B cell (primary cell): ENCODE results near the gene PDGFC. TPM values are rescaled to one million over a fixed set of nuclear protein-coding genes. Genes with fewer than 3 reads are reported as not detected.

Experiments
- ATAC-seq: fragments of 200-7000 bp; cut with Tn5 transposase; one replicate; pipeline ENCODE4 v1.10.0; 2021; ENCODE audit warnings: low read depth, mild to moderate bottlenecking, moderate number of reproducible peaks, moderate library complexity
- CTCF ChIA-PET: fragments of 350-600 bp; sonication (Branson Sonifier 250); formaldehyde crosslinking; loops from one replicate; lab custom pipeline; 2021; ENCODE audit warnings: antibody characterized with exemption, inconsistent platforms; lab: Charles Lee
- POLR2A ChIA-PET: fragments of 350-600 bp; sonication (Branson Sonifier 250); formaldehyde crosslinking; loops from one replicate; lab custom pipeline; 2021; ENCODE audit warnings: antibody characterized with exemption; lab: Charles Lee
- DNase-seq: peaks from one replicate; pipeline ENCODE4 v3.0.0; 2013
- H2AFZ ChIP-seq: 2 replicates; pipeline ENCODE4 v1.6.1; 2012; ENCODE audit warnings: mild to moderate bottlenecking, low read depth, low read length; ENCODE audit not compliant: insufficient read depth, poor library complexity, severe bottlenecking
- H3K27ac ChIP-seq, 2 donors: 1 replicate in 1 of 2; 2 replicates in 1 of 2; pipeline ENCODE4 v1.5.1; 2012 to 2013; ENCODE audit warnings: low read length in 2 of 2, mild to moderate bottlenecking in 2 of 2, moderate library complexity in 1 of 2
- H3K27me3 ChIP-seq, 4 experiments: fragments of 200-600 bp in 1 of 4; sonication (generic) in 1 of 4; replicated peaks in 1 of 4; 1 replicate in 2 of 4; 2 replicates in 2 of 4; pipeline versions ENCODE4 v1.6.1 to v1.7.0; 2013 to 2016; ENCODE audit warnings: low read length in 3 of 4, mild to moderate bottlenecking in 2 of 4, mixed read lengths in 1 of 4, moderate library complexity in 1 of 4; ENCODE audit not compliant: insufficient read depth in 4 of 4, control insufficient read depth in 3 of 4; ENCODE audit errors: control extremely low read depth in 1 of 4
- H3K36me3 ChIP-seq, 2 experiments: replicated peaks in 1 of 2; 1 replicate in 1 of 2; 2 replicates in 1 of 2; pipeline versions ENCODE4 v1.6.1 to v1.7.1; 2013; ENCODE audit warnings: low read length in 1 of 2; ENCODE audit not compliant: insufficient read depth in 2 of 2, control insufficient read depth in 1 of 2; ENCODE audit errors: control extremely low read depth in 1 of 2, extremely low read depth in 1 of 2
- H3K4me1 ChIP-seq, 2 donors: fragments of 200-600 bp in 1 of 2; sonication (generic) in 1 of 2; 1 replicate in 1 of 2; 2 replicates in 1 of 2; pipeline versions ENCODE4 v1.5.1 to v1.6.1; 2013 to 2017; ENCODE audit warnings: low read length in 2 of 2; ENCODE audit not compliant: control insufficient read depth in 2 of 2, insufficient read depth in 2 of 2
- H3K4me2 ChIP-seq: replicated peaks from 2 replicates; pipeline ENCODE3; 2012; ENCODE audit warnings: mild to moderate bottlenecking, low read depth, low read length; ENCODE audit not compliant: poor library complexity, severe bottlenecking
- H3K4me3 ChIP-seq, 5 experiments: fragments of 200-600 bp in 1 of 5; sonication (generic) in 1 of 5; 1 replicate in 3 of 5; 2 replicates in 2 of 5; pipeline versions ENCODE4 v1.5.1 to v1.7.0; 2011 to 2016; ENCODE audit warnings: low read length in 4 of 5, mild to moderate bottlenecking in 4 of 5, low read depth in 2 of 5, control low read depth in 1 of 5, moderate library complexity in 1 of 5; ENCODE audit not compliant: insufficient read depth in 1 of 5; ENCODE audit errors: control extremely low read depth in 1 of 5, extremely low read depth in 1 of 5
- H3K79me2 ChIP-seq: fragments of 200-600 bp; sonication (generic); one replicate; pipeline ENCODE4 v1.6.0; 2016; ENCODE audit warnings: low read length; ENCODE audit not compliant: control insufficient read depth, insufficient read depth
- H3K9ac ChIP-seq: fragments of 200-600 bp; sonication (generic); 2 replicates; pipeline ENCODE4 v1.6.1; 2017; ENCODE audit warnings: mild to moderate bottlenecking, low read length, moderate library complexity
- H3K9me3 ChIP-seq, 3 donors: one replicate each; pipeline versions ENCODE4 v1.6.1 to v1.7.1; 2013; ENCODE audit warnings: low read length in 2 of 3; ENCODE audit not compliant: control insufficient read depth in 2 of 3, insufficient read depth in 1 of 3; ENCODE audit errors: control extremely low read depth in 1 of 3
- H4K20me1 ChIP-seq: 2 replicates; pipeline ENCODE4 v1.6.0; 2012; ENCODE audit warnings: mild to moderate bottlenecking, low read length; ENCODE audit not compliant: insufficient read depth, control insufficient read depth, poor library complexity, severe bottlenecking
- H3K27ac Mint-ChIP-seq: one replicate; pipeline ENCODE4 v1.8.0; 2021; ENCODE audit warnings: mixed read lengths
- H3K27me3 Mint-ChIP-seq: one replicate; pipeline ENCODE4 v1.8.0; 2021; ENCODE audit warnings: mixed read lengths
- H3K4me1 Mint-ChIP-seq: one replicate; pipeline ENCODE4 v1.8.0; 2021; ENCODE audit warnings: mixed read lengths
- H3K4me3 Mint-ChIP-seq: one replicate; pipeline ENCODE4 v1.8.0; 2021; ENCODE audit warnings: mixed read lengths
- H3K9me3 Mint-ChIP-seq: one replicate; pipeline ENCODE4 v1.8.0; 2022; ENCODE audit warnings: mixed read lengths; ENCODE audit not compliant: insufficient read depth
- EZH2 ChIP-seq: IDR thresholded peaks from 2 replicates; pipeline ENCODE4 v1.6.1; 2012; ENCODE audit warnings: borderline replicate concordance, low read depth, mild to moderate bottlenecking, moderate library complexity, low read length; ENCODE audit not compliant: insufficient read depth, poor library complexity, severe bottlenecking
- WGBS: methylation state at CpG from one replicate; pipeline ENCODE4 v1.1.5; 2013; ENCODE audit warnings: missing lambda C conversion rate; ENCODE audit not compliant: insufficient coverage; 5-methylcytosine and 5-hydroxymethylcytosine counted together
- intact Hi-C: fragments of 100-400 bp; cut with micrococcal nuclease; formaldehyde crosslinking; loops from one replicate; pipeline ENCODE4 v1.10.0; 2022
- polyA plus RNA-seq: library from polyadenylated mRNA; depleted of rRNA; stranded (reverse); fragments of >200 nt; gene quantifications from 2 replicates; pipeline ENCODE4 v1.2.3, GENCODE V29; 2012
- total RNA-seq, 2 donors: library from RNA; stranded (reverse); fragments of 120-200 nt in 1 of 2; gene quantifications; 1 replicate in 1 of 2; 2 replicates in 1 of 2; pipeline versions ENCODE4 v1.2.3 to v1.2.4, GENCODE V29; 2013 to 2022
- TF ChIP-seq, protein P1 (sequence below): fragments of 200-600 bp; IDR thresholded peaks from one replicate; pipeline ENCODE4 v1.8.0; 2022; ENCODE audit warnings: antibody characterized with exemption, mild to moderate bottlenecking

The PDGFC gene
- total and polyA plus RNA-seq, 2 donors (not counting 1 experiment from before 2014, with no cell fraction given), result 0.10 TPM; not detected in 1

DNA sequence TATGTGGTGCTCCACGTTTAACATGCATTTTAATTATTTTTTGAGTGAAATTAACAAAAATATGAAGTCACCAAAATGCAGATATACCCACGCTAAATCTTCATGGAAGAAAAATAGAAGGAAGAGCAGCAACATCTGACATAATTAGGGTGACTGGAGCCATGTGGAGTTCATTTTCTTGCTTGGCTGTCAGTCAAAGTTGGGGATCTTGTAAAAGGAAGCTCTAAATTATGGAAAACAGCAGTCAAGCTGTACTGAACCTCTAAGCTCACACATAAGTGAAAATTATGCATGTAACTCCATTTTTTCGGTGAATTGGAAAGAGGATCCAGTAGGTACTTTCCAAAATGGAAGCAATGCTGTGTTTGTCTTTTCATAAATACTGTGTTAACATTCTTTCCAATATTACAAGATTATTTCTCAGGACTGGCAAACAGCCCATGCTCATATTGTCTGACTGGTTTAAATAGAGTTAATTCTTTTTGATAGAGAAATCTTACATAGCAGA lies 9.7 kb upstream of the PDGFC start:
- H3K27ac Mint-ChIP-seq, result no peak overlapping the region
- no peak overlapping the region for H3K4me3 Mint-ChIP-seq
- Histone ChIP-seq H3K4me1 (no peaks in the 10 kb centered on the region), H3K27ac (no peak overlapping the region), H3K27me3 (no peaks in the 10 kb centered on the region), H3K79me2 (no peaks in the 10 kb centered on the region), H3K9ac (no peak overlapping the region), H4K20me1 (no peaks in the 10 kb centered on the region), H3K9me3 (peaks cover 0 to 1% (median 0%) of the 10 kb centered on the region in 3 donors), H3K36me3 (no peaks in the 10 kb centered on the region), H3K4me3 (no peak overlapping the region), H2AFZ (no peak overlapping the region), H3K4me2 (no peak overlapping the region)
- ChIA-PET POLR2A (no interaction called here), CTCF (interaction anchor here (0.6 kb wide), 1 partner anchor 18 kb away, joined by 3 read pairs; no protein-coding TSS in a partner anchor)
- intact Hi-C loops, result no loop called here
- H3K9me3 Mint-ChIP-seq, result no peaks in the 10 kb centered on the region
- no peaks in the 10 kb centered on the region for H3K4me1 Mint-ChIP-seq
- TF ChIP-seq, protein P1, sequence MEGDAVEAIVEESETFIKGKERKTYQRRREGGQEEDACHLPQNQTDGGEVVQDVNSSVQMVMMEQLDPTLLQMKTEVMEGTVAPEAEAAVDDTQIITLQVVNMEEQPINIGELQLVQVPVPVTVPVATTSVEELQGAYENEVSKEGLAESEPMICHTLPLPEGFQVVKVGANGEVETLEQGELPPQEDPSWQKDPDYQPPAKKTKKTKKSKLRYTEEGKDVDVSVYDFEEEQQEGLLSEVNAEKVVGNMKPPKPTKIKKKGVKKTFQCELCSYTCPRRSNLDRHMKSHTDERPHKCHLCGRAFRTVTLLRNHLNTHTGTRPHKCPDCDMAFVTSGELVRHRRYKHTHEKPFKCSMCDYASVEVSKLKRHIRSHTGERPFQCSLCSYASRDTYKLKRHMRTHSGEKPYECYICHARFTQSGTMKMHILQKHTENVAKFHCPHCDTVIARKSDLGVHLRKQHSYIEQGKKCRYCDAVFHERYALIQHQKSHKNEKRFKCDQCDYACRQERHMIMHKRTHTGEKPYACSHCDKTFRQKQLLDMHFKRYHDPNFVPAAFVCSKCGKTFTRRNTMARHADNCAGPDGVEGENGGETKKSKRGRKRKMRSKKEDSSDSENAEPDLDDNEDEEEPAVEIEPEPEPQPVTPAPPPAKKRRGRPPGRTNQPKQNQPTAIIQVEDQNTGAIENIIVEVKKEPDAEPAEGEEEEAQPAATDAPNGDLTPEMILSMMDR, result no peak
- TF ChIP-seq EZH2, result no peak
- DNase-seq, result no peak
- no CpG with 5 or more reads among the region's 3 CpGs for WGBS
- ATAC-seq, result no peak
- H3K27me3 Mint-ChIP-seq, result no peaks in the 10 kb centered on the region

DNA sequence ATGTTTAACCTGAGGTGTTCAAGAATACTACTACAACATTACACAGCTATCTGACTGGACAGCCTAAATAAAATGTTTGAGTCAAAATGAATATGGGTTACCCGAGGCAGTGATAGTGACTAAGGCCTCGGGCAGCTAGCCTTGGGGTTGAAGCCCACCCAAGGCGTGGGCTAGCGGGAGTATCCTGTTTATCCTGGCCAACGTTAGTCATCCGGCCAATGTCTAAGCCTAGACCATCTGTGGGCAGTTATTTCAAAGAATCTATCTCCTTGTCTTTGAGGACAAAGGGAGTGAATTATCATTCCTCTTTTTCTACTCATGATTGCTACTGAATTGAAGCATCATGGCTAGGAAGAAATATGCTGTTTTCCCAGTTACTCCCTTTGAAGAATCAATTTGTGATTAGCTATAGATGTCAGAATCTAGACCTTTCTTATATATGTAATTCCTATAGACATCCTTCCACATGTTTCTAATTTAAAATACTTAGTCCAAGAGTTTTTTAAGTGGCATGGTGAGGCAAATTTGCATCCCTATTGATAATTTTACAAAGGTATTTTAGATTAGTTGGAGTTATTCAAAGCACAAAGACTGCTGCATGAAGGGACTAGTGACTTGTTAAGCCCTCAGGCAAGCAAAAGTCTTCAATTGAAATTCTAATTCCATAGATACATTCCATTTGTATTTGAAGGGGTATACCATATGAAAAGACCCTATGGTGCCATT lies 6.0 kb upstream of the PDGFC start:
- TF ChIP-seq, protein P1, result no peak
- TF ChIP-seq EZH2, result no peak
- ChIA-PET POLR2A (interaction anchor here (0.6 kb wide), 1 partner anchor 1068 kb away, joined by 3 read pairs; no protein-coding TSS in a partner anchor), CTCF (no interaction called here)
- ATAC-seq, result no peak
- Histone ChIP-seq H3K36me3 (no peaks in the 10 kb centered on the region), H4K20me1 (no peaks in the 10 kb centered on the region), H3K27me3 (peaks cover 0 to 5% (median 2%) of the 10 kb centered on the region in 4 experiments), H3K4me2 (no peak overlapping the region), H3K27ac (no peak overlapping the region), H3K4me3 (no peak overlapping the region), H3K9ac (no peak overlapping the region), H3K9me3 (no peaks in the 10 kb centered on the region), H3K4me1 (peaks cover 0 to 2% of the 10 kb centered on the region in 2 donors), H2AFZ (no peak overlapping the region), H3K79me2 (no peaks in the 10 kb centered on the region)
- WGBS, result 94% methylated on average over 4 of the region's 6 CpGs
- DNase-seq, result no peak
- Mint-ChIP-seq H3K9me3 (no peaks in the 10 kb centered on the region), H3K27me3 (peaks cover 14% of the 10 kb centered on the region), H3K4me3 (no peak overlapping the region), H3K27ac (no peak overlapping the region), H3K4me1 (no peaks in the 10 kb centered on the region)
- intact Hi-C loops, result no loop called here
